ENCODE results near the gene GRAMD1B. TPM values are rescaled to one million over a fixed set of nuclear protein-coding genes. Genes with fewer than 3 reads are reported as not detected.

The GRAMD1B gene
- total and polyA plus RNA-seq, 5 donors = 2.0 to 4.1 (median 2.6) TPM

DNA sequence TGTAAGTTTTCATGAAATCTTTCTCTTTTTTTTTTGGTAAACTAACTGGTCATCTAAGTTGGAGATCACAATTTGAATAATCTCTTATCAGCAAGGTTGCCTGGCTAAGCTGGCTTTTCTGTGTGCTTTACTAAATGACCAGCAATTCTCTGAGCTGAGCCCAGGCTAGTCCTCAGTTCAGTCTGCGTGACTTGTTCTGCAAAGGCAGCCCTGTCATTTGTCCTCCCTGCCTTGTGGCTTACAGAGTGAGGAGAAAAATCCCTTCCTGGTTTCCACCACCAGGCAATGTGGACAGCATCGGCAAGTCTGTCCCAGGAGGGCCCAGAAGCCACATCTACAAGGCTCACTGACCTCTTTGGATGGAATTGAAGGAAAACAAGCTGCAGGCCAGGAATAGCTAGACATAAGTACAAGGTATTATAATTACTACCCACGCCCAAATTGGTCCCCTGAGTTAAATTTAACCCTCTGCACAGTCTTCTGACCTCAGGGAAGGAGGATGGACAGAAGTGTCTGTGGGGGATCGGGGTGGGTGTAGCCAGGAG, 115.7 kb downstream of the GRAMD1B start:
- Histone ChIP-seq H3K9me3 (ENCODE audit: control insufficient read depth, low read length) (no peaks in the 10 kb centered on the region), H3K4me3 (ENCODE audit: low read length) (no peak overlapping the region), H3K27ac (ENCODE audit: low read length) (no peak overlapping the region), H3K4me1 (ENCODE audit: control insufficient read depth, insufficient read depth, low read length) (no peaks in the 10 kb centered on the region), H3K27me3 (ENCODE audit: control insufficient read depth, insufficient read depth) (no peaks in the 10 kb centered on the region)
- DNase-seq (no peak), ATAC-seq (no peak)
- WGBS = 67% methylated on average over 4 of the region's 4 CpGs
- intact Hi-C loops (cut with DNase I) = no loop called here

DNA sequence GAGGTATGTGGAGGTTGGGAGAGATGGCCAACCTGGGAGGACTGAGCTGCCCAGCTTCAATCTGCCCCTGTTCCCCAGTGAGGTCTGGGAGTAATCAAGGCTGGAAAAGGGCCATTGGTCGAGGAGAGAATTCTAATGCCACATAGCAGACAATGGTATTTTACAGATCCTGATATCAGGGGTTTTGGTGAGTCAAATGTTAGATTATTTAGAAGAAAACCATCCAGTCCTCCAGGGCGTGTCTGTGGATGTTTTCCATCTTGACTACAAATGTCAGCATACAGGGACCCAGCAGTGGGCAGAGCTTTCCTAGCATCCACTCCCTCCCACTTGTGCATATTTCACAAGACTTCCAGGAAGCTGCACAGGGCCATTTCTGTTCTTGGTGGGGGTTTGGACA, 116.4 kb downstream of the GRAMD1B start:
- intact Hi-C loops (cut with DNase I) = no loop called here
- DNase-seq (no peak), ATAC-seq (no peak)
- Histone ChIP-seq H3K27ac (ENCODE audit: low read length) (no peak overlapping the region), H3K4me3 (ENCODE audit: low read length) (no peak overlapping the region), H3K9me3 (ENCODE audit: control insufficient read depth, low read length) (no peaks in the 10 kb centered on the region), H3K4me1 (ENCODE audit: control insufficient read depth, insufficient read depth, low read length) (no peaks in the 10 kb centered on the region), H3K27me3 (ENCODE audit: control insufficient read depth, insufficient read depth) (no peaks in the 10 kb centered on the region)
- WGBS = 80% methylated on average over 2 of the region's 2 CpGs

DNA sequence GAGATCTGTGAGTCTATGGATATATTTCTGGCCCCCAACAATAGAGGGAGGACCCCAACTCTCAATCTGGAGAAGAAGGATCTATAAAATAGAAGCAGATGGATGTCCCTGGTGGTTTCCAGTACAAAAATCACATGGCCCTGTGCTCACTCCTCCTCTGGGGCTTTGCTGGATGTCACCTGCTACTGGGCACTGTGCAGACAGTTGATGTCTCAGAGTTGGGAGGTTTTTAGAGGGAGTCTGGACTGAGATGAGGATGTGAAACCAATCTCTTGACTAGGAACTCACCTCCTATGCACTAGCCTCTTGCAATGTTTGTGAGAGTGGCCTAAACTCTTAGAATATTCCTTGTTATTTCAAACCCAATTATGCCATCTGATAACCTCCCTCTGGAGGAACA, 117.1 kb downstream of the GRAMD1B start:
- no peaks in the 10 kb centered on the region for H3K27me3 ChIP-seq (ENCODE audit: control insufficient read depth, insufficient read depth)
- intact Hi-C loops (cut with DNase I) = no loop called here
- ATAC-seq = no peak

DNA sequence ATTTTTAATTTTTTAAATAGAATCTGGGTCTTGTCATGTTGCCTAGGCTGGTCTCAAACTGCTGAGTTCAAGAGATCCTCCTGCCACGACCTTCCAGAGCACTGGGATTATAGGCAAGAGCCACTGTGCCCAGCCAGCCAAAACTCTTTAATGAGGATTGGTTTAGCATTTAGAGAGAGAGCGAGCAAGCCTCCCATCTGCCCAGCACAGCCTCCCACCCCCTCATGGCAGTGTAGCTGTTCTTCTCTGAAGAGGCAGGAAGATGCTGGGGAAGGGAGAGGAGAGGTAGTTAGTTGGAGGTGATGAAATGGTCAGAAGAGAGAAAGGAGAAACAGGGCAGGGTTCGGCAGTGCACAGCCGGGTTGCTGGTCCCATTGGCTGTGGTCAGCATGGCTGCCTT, 118.7 kb downstream of the GRAMD1B start:
- no peaks in the 10 kb centered on the region for H3K27me3 ChIP-seq (ENCODE audit: control insufficient read depth, insufficient read depth)
- ATAC-seq = no peak
- H3K9me3 ChIP-seq (ENCODE audit: control insufficient read depth, low read length) = no peaks in the 10 kb centered on the region
- no peak overlapping the region for H3K27ac ChIP-seq (ENCODE audit: low read length)
- DNase-seq = no peak
- WGBS = 86% methylated on average over 4 of the region's 4 CpGs
- H3K4me3 ChIP-seq (ENCODE audit: low read length) = no peak overlapping the region
- intact Hi-C loops (cut with DNase I) = no loop called here
- H3K4me1 ChIP-seq (ENCODE audit: control insufficient read depth, insufficient read depth, low read length) = no peaks in the 10 kb centered on the region

More for the DNA sequence above, 117.1 kb downstream of the GRAMD1B start:
- H3K4me3 ChIP-seq (ENCODE audit: low read length) = no peak overlapping the region
- no peaks in the 10 kb centered on the region for H3K9me3 ChIP-seq (ENCODE audit: control insufficient read depth, low read length)
- H3K4me1 ChIP-seq (ENCODE audit: control insufficient read depth, insufficient read depth, low read length) = no peaks in the 10 kb centered on the region
- no peak for DNase-seq
- H3K27ac ChIP-seq (ENCODE audit: low read length) = no peak overlapping the region

DNA sequence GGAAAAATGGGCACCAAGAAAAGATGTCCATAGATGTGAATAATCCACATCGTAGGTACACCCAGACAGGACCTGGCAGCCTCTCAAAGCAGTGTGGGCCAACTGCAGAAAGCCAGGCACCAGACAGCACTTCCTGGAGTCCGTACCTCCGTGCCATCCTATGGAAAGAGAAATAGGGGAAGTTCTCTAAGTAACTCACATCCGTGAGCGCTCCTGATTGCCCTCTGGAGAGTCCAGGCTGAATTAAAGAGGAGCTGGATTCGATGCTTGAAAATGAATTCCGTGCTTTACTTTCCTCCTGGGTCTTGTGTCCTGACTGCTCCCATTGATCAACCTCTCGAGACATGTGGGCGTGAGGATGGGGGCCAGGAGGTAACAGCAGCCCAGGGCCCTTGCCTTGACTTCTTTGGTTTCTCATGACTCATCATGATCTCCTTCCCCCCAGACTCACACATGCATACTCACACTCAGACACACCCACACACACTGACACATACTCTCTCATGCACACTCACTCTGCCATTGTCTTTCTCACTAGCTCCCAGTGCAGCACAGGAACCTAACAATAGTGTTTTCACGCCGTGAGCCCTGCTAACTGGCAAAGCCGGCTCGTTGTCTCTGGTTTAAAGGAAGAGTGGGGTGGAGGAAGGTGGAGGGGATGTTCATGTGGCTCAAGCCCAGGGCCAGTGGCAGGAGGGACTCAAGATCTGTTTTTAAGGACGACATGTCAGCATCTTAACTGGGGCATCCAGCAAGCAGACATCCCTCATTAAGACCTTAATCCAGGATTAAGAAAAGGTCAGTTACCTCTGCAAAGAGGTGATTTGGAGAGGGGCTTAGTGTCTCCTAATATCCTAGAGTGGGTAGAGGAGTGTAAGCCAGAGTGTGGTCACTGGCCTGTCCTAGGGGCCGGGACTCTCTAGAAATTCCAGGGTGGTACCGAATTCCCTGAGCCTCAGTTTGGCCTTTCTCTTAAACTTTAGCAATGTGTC, 120.2 kb downstream of the GRAMD1B start:
- no peak overlapping the region for H3K27ac ChIP-seq (ENCODE audit: low read length)
- intact Hi-C loops (cut with DNase I) = loop anchor here in 1 of 4 donors (5.0 kb wide), 1 partner anchor 38 kb away; no protein-coding TSS in a partner anchor
- no peaks in the 10 kb centered on the region for H3K4me1 ChIP-seq (ENCODE audit: control insufficient read depth, insufficient read depth, low read length)
- no peaks in the 10 kb centered on the region for H3K9me3 ChIP-seq (ENCODE audit: control insufficient read depth, low read length)
- 68% methylated on average over 16 of the region's 16 CpGs for WGBS
- H3K4me3 ChIP-seq (ENCODE audit: low read length) = no peak overlapping the region
- DNase-seq (no peak), ATAC-seq (no peak)
- H3K27me3 ChIP-seq (ENCODE audit: control insufficient read depth, insufficient read depth) = no peaks in the 10 kb centered on the region

DNA sequence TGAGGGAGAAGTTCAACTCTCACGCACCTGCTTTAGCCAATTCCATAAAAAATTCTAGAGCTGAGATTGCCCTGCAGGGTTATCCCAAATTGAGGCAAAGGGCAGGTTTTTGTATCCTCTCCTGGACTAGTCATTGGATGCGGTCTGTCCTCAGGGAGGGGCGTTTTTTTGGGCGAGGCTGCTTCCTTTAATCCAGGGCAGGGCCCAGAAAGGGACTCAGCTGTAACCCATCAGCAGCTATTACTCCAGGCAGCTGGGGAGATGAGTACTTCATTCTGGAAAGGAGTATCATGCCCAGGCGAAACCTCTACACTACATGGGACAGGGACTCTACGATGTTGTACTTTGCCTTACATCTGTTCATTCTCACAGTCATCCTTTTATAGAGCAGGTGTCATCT, 121.0 kb downstream of the GRAMD1B start:
- intact Hi-C loops (cut with DNase I) = loop anchor here in 1 of 4 donors (5.0 kb wide), 1 partner anchor 39 kb away; no protein-coding TSS in a partner anchor
- 89% methylated on average over 6 of the region's 6 CpGs for WGBS

DNA sequence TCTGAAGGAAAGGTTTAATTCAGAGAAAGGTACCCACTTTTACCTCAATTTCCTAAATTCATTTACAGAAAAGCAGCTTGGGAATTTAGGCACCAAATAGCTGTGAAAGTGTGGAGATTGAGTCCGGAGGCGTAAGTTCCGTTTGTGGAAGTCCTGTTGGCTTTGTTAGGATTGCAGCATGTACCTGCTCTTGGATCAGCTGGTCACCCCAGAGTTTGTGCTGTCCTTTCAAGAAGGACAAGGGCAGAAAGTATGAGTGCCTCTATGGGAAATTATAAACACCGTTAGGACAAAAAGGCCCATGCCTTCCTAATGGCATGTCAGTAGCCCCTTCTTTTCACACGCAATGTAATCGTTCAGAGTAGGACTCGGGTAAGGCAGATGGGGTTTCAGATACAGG, 126.6 kb downstream of the GRAMD1B start:
- intact Hi-C loops (cut with DNase I) = loop anchor here in 2 of 4 donors (5.0 kb wide), 1 partner anchor 44 kb away; no protein-coding TSS in a partner anchor
- 88% methylated on average over 7 of the region's 7 CpGs for WGBS
- no peaks in the 10 kb centered on the region for H3K9me3 ChIP-seq (ENCODE audit: control insufficient read depth, low read length)

More for the DNA sequence above, 121.0 kb downstream of the GRAMD1B start:
- DNase-seq = no peak
- no peak overlapping the region for H3K4me3 ChIP-seq (ENCODE audit: low read length)
- no peaks in the 10 kb centered on the region for H3K9me3 ChIP-seq (ENCODE audit: control insufficient read depth, low read length)
- H3K4me1 ChIP-seq (ENCODE audit: control insufficient read depth, insufficient read depth, low read length) = no peaks in the 10 kb centered on the region
- H3K27ac ChIP-seq (ENCODE audit: low read length) = no peak overlapping the region
- ATAC-seq = no peak
- H3K27me3 ChIP-seq (ENCODE audit: control insufficient read depth, insufficient read depth) = no peaks in the 10 kb centered on the region

DNA sequence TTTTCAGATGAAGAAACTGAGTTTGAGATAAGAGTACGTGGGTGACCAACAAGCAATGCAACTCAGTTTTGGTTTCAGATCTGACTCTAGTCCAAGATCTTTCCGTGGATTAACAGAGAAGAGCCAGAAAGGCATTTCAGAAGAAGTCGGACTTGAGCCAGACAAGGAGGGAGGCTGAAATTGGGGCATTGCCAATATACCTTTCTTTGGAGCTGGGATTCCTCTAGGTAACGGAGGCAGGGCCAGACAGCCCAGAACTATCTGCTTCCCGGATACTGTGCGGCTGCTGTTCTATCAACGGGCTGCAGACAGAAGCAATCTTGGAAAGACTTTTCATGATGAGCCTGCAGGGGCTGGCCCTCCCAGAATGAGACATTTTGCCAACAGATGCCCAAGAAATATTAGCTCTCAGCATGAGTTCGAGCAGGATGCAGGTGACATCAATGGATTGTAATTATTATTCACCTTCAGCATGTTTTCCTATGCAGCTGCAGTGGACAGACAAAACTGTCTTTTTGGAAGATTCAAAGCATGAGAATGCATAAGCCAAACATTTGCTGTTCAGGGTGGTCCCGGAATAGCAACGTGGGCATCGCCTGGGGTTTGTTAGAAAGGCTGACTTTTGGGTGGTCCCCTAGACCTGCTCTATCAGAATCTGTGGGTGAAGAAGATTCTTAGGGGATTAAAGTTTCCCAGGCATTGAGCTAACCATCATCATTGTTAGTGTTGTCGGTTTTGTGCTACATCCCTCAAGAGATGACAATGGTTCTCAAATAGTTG, 128.7 kb downstream of the GRAMD1B start:
- H3K9me3 ChIP-seq (ENCODE audit: control insufficient read depth, low read length) = no peaks in the 10 kb centered on the region
- no peaks in the 10 kb centered on the region for H3K4me1 ChIP-seq (ENCODE audit: control insufficient read depth, insufficient read depth, low read length)
- intact Hi-C loops (cut with DNase I) = loop anchor here in 2 of 4 donors (5.0 kb wide), 1 partner anchor 46 kb away; no protein-coding TSS in a partner anchor
- DNase-seq (no peak), ATAC-seq (no peak)
- H3K27ac ChIP-seq (ENCODE audit: low read length) = no peak overlapping the region
- no peak overlapping the region for H3K4me3 ChIP-seq (ENCODE audit: low read length)
- WGBS = 78% methylated on average over 12 of the region's 12 CpGs
- H3K27me3 ChIP-seq (ENCODE audit: control insufficient read depth, insufficient read depth) = no peaks in the 10 kb centered on the region

More for the DNA sequence above, 126.6 kb downstream of the GRAMD1B start:
- ATAC-seq (no peak), DNase-seq (no peak)
- no peaks in the 10 kb centered on the region for H3K4me1 ChIP-seq (ENCODE audit: control insufficient read depth, insufficient read depth, low read length)
- no peak overlapping the region for H3K4me3 ChIP-seq (ENCODE audit: low read length)
- no peak overlapping the region for H3K27ac ChIP-seq (ENCODE audit: low read length)
- no peaks in the 10 kb centered on the region for H3K27me3 ChIP-seq (ENCODE audit: control insufficient read depth, insufficient read depth)

DNA sequence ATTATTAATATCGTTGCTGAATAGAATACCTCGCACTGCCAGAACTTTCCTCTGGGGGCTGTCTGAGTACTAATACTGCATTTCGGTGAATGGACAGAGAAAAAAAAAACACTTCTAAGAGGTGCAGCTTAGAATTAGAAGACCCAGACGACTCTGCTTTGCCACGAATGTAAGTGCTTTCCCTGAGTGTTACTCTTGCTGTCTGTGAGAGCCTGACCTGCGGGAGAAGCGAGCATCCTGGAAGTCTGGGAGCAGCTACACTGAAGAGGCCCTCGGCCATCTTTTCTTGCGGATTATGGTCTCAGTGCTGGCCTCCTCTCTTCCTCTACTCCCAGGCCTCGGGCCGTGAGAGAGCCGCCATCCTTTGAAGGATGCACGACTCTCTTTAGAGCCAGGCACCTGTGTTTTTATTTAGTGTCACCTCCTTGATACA, 129.5 kb downstream of the GRAMD1B start:
- Histone ChIP-seq H3K9me3 (ENCODE audit: control insufficient read depth, low read length) (no peaks in the 10 kb centered on the region), H3K27ac (ENCODE audit: low read length) (peak overlapping the region; percentile 51), H3K4me3 (ENCODE audit: low read length) (peak overlapping the region; percentile 27), H3K4me1 (ENCODE audit: control insufficient read depth, insufficient read depth, low read length) (no peaks in the 10 kb centered on the region), H3K27me3 (ENCODE audit: control insufficient read depth, insufficient read depth) (no peaks in the 10 kb centered on the region)
- ATAC-seq (peak; percentile 10 to 22), DNase-seq (no peak)
- 24% methylated on average over 13 of the region's 13 CpGs for WGBS
- intact Hi-C loops (cut with DNase I) = loop anchor here in 2 of 4 donors (5.0 kb wide), 1 partner anchor 47 kb away; no protein-coding TSS in a partner anchor

DNA sequence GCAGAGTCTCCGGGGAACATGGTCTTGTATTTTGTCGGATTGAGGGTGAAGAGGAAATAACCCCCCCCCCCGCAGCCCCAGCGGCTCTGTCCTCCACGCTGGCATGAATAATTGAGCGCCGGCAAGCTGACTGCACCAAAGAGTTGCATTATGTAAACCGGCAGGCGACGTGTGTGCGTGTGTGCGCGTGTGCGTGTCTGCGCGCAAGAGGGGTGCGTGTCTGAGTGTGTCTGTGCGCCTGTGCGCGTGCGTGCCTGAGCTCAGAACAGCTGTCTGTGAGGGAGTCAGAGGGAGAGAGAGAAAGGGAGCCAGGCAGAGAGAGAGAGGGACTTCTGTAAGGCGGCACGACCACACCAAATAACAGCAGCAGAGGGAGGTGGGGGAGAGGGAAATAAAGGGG, 129.9 kb downstream of the GRAMD1B start:
- no peaks in the 10 kb centered on the region for H3K4me1 ChIP-seq (ENCODE audit: control insufficient read depth, insufficient read depth, low read length)
- no peaks in the 10 kb centered on the region for H3K9me3 ChIP-seq (ENCODE audit: control insufficient read depth, low read length)
- ATAC-seq (peak; percentile 90), DNase-seq (peak; percentile 76 to 89 (median 89))
- H3K4me3 ChIP-seq (ENCODE audit: low read length) = peak overlapping the region; percentile 27
- 12% methylated on average over 23 of the region's 23 CpGs for WGBS
- H3K27ac ChIP-seq (ENCODE audit: low read length) = no peak overlapping the region
- no peaks in the 10 kb centered on the region for H3K27me3 ChIP-seq (ENCODE audit: control insufficient read depth, insufficient read depth)
- intact Hi-C loops (cut with DNase I) = loop anchor here in 1 of 4 donors (5.0 kb wide), 1 partner anchor 43 kb away; no protein-coding TSS in a partner anchor

Data from right cardiac atrium (tissue), 5 donors.